Neural crest cell (in vitro differentiated cells): ENCODE data around the gene ANKRD40CL. TPM values are rescaled to one million over a fixed set of nuclear protein-coding genes. Genes with fewer than 3 reads are reported as not detected.
A peak's percentile ranks its signal among the peaks of the same experiment; 100 is the strongest.

Experiments used
- DNase-seq: peaks from one replicate; pipeline ENCODE4 v3.0.0; 2021; ENCODE audit warnings: low read depth, mixed read lengths, low spot score
- H3K27ac Mint-ChIP-seq: one replicate; pipeline ENCODE4 v1.8.0; 2021; ENCODE audit warnings: mild to moderate bottlenecking, mixed read lengths; ENCODE audit not compliant: unreplicated experiment
- H3K27me3 Mint-ChIP-seq: 2 replicates; pipeline ENCODE4 v1.8.0; 2021; ENCODE audit warnings: low read depth, mild to moderate bottlenecking, mixed read lengths
- H3K36me3 Mint-ChIP-seq: 2 replicates; pipeline ENCODE4 v1.8.0; 2021; ENCODE audit warnings: low read depth, mild to moderate bottlenecking, mixed read lengths
- H3K4me1 Mint-ChIP-seq: 2 replicates; pipeline ENCODE4 v1.8.0; 2021; ENCODE audit warnings: mixed read lengths
- H3K4me3 Mint-ChIP-seq: one replicate; pipeline ENCODE4 v1.8.0; 2021; ENCODE audit warnings: mild to moderate bottlenecking, mixed read lengths
- H3K9me3 Mint-ChIP-seq: 2 replicates; pipeline ENCODE4 v1.8.0; 2021; ENCODE audit warnings: mixed read lengths
- CTCF ChIP-seq: fragments of 200-600 bp; sonication (generic); conservative IDR thresholded peaks from 2 replicates; pipeline ENCODE4 v1.5.0; 2021; ENCODE audit warnings: antibody characterized with exemption, mild to moderate bottlenecking
- total RNA-seq: library from RNA; stranded (reverse); gene quantifications from 2 replicates; pipeline ENCODE4 v1.2.1, GENCODE V29; 2021

The ANKRD40CL gene
- total RNA-seq, 1 donor from 2014 or later, result not detected

- DNase-seq, result no peak
- no peak for TF ChIP-seq CTCF
- Mint-ChIP-seq H3K27ac (no peak overlapping the region), H3K4me3 (peak overlapping the region; percentile 96), H3K4me1 (peaks cover 33% of the 10 kb centered on the region), H3K36me3 (no peaks in the 10 kb centered on the region), H3K27me3 (no peaks in the 10 kb centered on the region), H3K9me3 (no peaks in the 10 kb centered on the region)
Measured at GRCh38 chr17:50721194-50722010, 45.9 kb downstream of the ANKRD40CL start.

GRCh38 chr17:50719924-50720794 is 47.2 kb downstream of the ANKRD40CL start:
- DNase-seq, result no peak
- no peaks in the 10 kb centered on the region for H3K27me3 Mint-ChIP-seq
- peak overlapping the region; percentile 94 for H3K27ac Mint-ChIP-seq
- H3K4me3 Mint-ChIP-seq, result peak overlapping the region; percentile 96
- TF ChIP-seq CTCF, result no peak
- H3K36me3 Mint-ChIP-seq, result no peaks in the 10 kb centered on the region
- H3K4me1 Mint-ChIP-seq, result peaks cover 27% of the 10 kb centered on the region
- H3K9me3 Mint-ChIP-seq, result no peaks in the 10 kb centered on the region

- H3K4me3 Mint-ChIP-seq, result peak within 1 kb of the TSS; percentile 96
- TF ChIP-seq CTCF, result no peak
- no peaks in the 10 kb centered on the region for H3K36me3 Mint-ChIP-seq
- H3K9me3 Mint-ChIP-seq, result no peaks in the 10 kb centered on the region
- peaks cover 27% of the 10 kb centered on the region for H3K4me1 Mint-ChIP-seq
- DNase-seq, result peak; percentile 92
- H3K27me3 Mint-ChIP-seq, result no peaks in the 10 kb centered on the region
- peak within 1 kb of the TSS; percentile 100 for H3K27ac Mint-ChIP-seq
Measured at GRCh38 chr17:50719144-50719923, 48.0 kb downstream of the ANKRD40CL start, which contains the start of gene LUC7L3. Gene LUC7L3, plus strand, starts transcription at chr17:50719603. Its CDS starts 130 bp downstream, at chr17:50719733.

GRCh38 chr17:50715471-50715870 is 51.8 kb downstream of the ANKRD40CL start:
- H3K4me1 Mint-ChIP-seq, result peaks cover 10% of the 10 kb centered on the region
- DNase-seq, result no peak
- H3K27me3 Mint-ChIP-seq, result no peaks in the 10 kb centered on the region
- TF ChIP-seq CTCF, result no peak
- no peaks in the 10 kb centered on the region for H3K36me3 Mint-ChIP-seq
- no peaks in the 10 kb centered on the region for H3K9me3 Mint-ChIP-seq
- H3K27ac Mint-ChIP-seq, result no peak overlapping the region
- peak overlapping the region; percentile 29 for H3K4me3 Mint-ChIP-seq

GRCh38 chr17:50712641-50713040 is 54.7 kb downstream of the ANKRD40CL start:
- H3K4me1 Mint-ChIP-seq, result peaks cover 25% of the 10 kb centered on the region
- H3K36me3 Mint-ChIP-seq, result no peaks in the 10 kb centered on the region
- TF ChIP-seq CTCF, result no peak

More at GRCh38 chr17:50712641-50713040, 54.7 kb downstream of the ANKRD40CL start:
- H3K27ac Mint-ChIP-seq, result no peak overlapping the region
- H3K9me3 Mint-ChIP-seq, result no peaks in the 10 kb centered on the region
- H3K4me3 Mint-ChIP-seq, result no peak overlapping the region
- no peak for DNase-seq
- no peaks in the 10 kb centered on the region for H3K27me3 Mint-ChIP-seq
